Head of caudate nucleus (tissue), 42 donors: ENCODE results near the gene TSACC.
"Not testable (repeated sequence)": the region's sequence is repeated elsewhere in the genome, so short reads cannot be mapped to it uniquely, and the experiment has no call there.

Experiments used
- DNase-seq, 42 donors: peaks; one replicate each; pipeline versions ENCODE4 v3.0.0 to v3.0.0-alpha.2; 2020 to 2021; ENCODE audit warnings: mixed read lengths in 7 of 42
- intact Hi-C: fragments of 100-400 bp; cut with DNase I; formaldehyde crosslinking; loops from one replicate; pipeline ENCODE4 v1.15.0; 2022

Gene TSACC

DNA sequence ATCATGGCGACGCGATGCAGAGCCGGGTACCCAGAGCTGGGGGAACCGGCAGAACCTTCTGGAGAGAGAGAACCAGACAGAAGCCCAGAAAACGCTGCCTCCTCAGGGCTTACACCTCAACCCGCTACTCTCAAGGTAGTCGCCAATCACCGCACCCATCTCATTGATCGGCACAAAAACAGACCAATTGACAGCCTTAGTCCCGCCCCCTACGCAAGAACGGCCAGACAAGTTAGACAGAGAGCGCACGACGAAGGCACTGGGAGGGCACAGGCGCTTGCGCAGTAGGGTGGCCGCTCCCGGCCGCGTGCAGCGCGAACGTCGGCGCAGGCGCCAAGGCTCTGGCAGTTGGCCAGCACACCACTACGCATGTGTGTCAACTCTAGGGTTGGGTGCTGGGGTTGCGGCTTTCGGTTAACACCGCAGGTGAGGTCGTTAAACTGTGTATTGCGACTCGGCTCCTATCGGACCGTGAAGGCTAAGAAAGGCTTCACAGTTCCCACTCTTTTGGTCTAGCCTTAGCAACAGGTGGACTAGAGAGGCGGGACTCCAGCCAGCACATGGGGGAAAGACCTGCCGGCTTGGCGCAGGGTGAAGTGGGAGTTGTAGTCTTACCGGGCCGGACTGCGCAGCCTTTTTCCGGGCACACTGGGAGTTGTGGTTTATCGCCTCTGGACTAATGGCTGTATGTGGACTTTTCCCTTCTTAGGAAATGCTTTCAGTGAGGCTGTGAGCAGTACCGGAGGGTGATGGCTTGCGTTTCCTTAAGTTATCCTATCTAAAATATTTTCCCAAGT, at the start of gene TSACC, which contains the start of gene CCT3:
TSACC (plus strand) TSS at position 347 of the 797 bp plus-strand sequence. CDS start 1,232 bp downstream, outside the sequence.
CCT3 (minus strand) TSS at position 113 of the 797 bp plus-strand sequence; CDS start at position 5, 108 bp downstream.
- intact Hi-C loops, result loop anchor here (2.0 kb wide), 1 partner anchor 56 kb away; the partner anchor contains the start of gene SMG5
- DNase-seq, result peak; percentile 91 to 100 (median 98)

DNA sequence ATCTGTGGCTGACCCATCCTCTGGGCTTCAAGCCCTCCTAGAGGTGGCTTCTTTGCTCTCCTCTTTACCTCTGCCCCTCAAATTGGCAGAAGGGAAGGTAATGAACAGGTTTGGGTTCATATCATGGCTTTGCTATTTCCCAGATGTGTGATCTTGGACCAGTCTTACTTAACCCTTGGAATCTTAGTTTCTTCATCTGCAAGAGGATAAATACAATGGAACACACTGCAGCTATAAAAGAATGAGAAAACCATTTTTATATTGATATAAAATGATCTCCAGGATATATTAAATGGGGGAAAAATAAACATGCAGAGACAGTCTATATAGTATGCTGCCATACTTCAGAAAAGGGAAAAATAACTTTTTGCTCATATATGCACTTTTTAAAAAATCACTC, 48.5 kb upstream of the TSACC start:
- intact Hi-C loops, result no loop called here

GRCh38 chr1:156291226-156292061, 46.9 kb upstream of the TSACC start:
- intact Hi-C loops, result no loop called here
- DNase-seq, result peak; percentile 71 to 94 (median 87)

More for the DNA sequence above, 48.5 kb upstream of the TSACC start:
- DNase-seq, result no peak

- intact Hi-C loops, result no loop called here
Measured at GRCh38 chr1:156293098-156293434, 45.3 kb upstream of the TSACC start.

GRCh38 chr1:156293895-156294294, 44.4 kb upstream of the TSACC start:
- no peak for DNase-seq
- intact Hi-C loops, result no loop called here

More at GRCh38 chr1:156293098-156293434, 45.3 kb upstream of the TSACC start:
- DNase-seq, result no peak

- peak; percentile 57 to 91 (median 80) for DNase-seq
- intact Hi-C loops, result no loop called here
Measured at GRCh38 chr1:156295391-156295947, 42.9 kb upstream of the TSACC start, which contains the start of gene GLMP. TSS of gene GLMP (minus strand) at chr1:156295679. CDS start at chr1:156295645, 34 bp downstream.

DNA sequence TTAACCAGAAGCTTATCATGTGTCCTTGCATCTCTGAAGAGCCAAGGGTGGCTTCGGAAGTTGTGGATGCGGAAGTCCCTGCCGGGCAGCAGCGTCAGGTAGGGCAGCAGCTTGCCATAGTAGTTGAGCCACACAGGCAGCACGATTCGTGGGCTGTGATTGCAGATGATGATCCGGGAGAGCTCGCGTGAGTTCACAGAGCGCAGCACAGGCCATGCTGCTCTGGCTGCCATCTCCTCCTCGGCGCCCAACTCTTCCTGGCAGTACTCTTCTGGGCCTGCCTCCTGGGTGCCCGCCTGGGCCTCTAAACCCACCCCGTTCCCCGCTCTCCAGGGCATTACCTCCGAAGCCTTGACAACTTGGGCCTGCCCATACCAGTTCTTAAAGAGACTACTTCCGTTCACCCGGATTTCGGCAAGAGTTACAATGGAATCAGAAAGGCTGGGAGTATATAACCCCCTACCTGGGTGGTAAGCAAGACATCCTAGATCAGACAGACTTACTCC, 39.4 kb upstream of the TSACC start, which contains the start of gene VHLL:
VHLL (minus strand) TSS at position 456 of the 506 bp plus-strand sequence; CDS start at position 338, 118 bp downstream.
- no peak for DNase-seq
- intact Hi-C loops, result no loop called here

- intact Hi-C loops, result no loop called here
- DNase-seq, result no peak
Measured at GRCh38 chr1:156303241-156303640, 35.1 kb upstream of the TSACC start.

GRCh38 chr1:156305215-156305614, 33.1 kb upstream of the TSACC start:
- intact Hi-C loops, result no loop called here
- no peak for DNase-seq

DNA sequence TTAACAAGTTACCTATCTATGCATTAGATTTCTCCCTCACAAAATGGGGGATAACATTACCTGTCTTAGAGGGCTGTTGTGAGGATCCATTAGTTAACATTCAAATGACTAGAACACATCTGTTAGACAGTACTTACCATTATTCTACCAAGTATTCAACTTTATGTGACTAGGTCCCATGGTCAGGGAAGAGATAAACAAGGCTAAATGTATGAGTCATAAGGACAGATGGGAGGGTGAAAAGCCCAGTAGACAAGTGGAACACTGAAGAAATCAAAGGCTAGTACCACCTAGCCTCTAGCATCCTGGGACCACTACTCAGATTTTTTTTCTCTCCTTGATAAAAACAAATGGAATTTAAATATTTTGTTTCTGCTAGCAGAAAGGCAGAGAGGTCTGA, 30.2 kb upstream of the TSACC start:
- intact Hi-C loops, result no loop called here
- DNase-seq, result no peak

DNA sequence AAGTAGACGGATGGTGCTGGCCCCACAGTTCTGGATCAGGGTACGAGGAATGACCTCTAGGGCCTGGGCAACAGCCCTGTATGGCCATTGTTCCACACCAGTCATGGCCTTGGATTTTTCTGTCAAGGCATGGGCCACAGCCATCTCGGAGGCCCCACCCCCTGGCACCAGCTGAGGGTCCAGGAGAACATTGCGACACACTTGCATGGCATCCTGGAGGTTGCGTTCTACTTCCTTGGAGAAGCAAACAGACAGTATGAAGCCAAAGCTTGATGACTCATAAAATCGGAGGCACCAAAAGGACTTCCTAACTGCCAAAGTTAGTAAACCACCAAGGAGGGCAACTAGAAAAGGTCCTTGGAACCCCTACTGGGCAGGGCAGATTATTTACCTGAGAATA, 27.4 kb upstream of the TSACC start:
- intact Hi-C loops, result no loop called here
- peak in 5 of 42 donors; percentile 8 to 71 (median 46) for DNase-seq

GRCh38 chr1:156316909-156317308, 21.4 kb upstream of the TSACC start:
- no peak for DNase-seq
- intact Hi-C loops, result no loop called here

GRCh38 chr1:156319664-156320063, 18.7 kb upstream of the TSACC start:
- intact Hi-C loops, result no loop called here
- peak in 2 of 42 donors; percentile 15 to 18 for DNase-seq

DNA sequence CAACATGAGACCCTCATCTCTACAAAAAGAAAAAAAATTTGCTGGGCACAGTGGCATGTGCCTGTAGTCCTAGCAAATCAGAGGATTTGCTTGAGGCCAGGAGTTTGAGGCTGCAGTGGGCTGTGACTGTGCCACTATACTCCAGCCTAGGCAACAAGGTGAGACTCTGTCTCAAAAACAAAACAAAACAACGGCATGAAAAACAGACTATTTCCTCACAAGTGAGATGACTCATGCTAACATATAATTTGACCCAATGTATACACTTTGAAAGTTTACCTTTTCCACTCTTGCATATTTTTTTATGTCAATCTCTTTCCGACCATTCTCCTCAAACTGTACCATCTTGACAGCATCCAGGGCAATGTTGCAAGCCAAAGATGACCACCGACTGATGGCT, 17.8 kb upstream of the TSACC start:
- no peak for DNase-seq
- intact Hi-C loops, result no loop called here

- intact Hi-C loops, DNase-seq: not testable (repeated sequence)
Measured at GRCh38 chr1:156323179-156323578, 15.1 kb upstream of the TSACC start.

DNA sequence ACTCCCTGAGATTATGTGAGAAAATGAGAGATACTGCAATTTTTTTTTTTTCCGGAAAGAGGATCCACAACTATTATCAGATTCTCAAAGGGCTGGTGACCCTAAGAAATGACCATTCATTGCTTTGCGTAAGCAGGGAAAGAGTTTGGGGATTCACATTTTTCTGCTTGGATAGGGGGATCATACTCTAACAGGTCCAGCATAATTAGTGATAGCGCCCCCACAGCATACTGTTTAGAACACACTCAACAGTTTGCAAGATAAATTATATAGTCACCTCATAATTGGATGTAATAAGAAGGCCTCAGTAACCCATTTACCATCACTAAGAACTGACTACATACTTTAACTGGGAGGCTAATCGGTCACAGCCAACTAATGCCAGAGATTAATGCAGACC, 2.1 kb upstream of the TSACC start:
- intact Hi-C loops, result no loop called here
- DNase-seq, result no peak

DNA sequence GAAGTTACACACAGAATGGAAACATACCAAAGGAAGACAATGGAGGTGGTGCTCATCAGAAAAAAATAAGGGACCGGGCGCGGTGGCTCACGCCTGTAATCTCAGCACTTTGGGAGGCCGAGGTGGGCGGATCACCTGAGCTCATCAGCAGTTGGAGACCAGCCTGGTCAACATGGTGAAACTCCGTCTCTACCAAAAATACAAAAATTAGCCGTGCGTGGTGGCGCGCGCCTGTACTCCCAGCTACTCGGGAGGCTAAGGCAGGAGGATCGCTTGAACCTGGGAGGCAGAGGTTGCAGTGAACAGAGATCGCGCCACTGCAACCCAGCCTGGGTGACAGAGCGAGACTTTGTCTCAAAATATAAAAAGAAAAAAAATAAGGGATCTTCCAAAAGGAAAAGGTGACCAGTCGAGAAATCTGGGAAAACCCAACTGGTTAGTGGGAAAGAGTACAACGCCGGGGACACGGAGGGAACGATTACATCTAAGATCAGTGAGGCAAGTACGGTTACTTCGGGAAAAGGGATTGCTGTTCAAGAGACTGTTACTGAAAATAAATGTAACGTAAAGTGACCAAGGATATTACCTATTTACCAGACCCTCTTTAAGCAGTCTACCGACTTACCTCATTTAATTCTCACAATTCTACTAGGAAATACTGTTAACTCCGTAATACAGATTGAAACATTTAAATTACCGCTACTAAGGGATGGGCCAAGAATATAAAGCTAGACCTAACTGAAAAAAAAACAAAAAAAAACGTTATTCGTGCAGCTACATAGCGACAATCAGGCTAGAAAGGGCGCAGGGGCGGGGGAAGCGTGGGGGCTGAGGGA, 1.1 kb upstream of the TSACC start:
- intact Hi-C loops, result no loop called here
- DNase-seq, result peak in 3 of 42 donors; percentile 7 to 42 (median 26)

DNA sequence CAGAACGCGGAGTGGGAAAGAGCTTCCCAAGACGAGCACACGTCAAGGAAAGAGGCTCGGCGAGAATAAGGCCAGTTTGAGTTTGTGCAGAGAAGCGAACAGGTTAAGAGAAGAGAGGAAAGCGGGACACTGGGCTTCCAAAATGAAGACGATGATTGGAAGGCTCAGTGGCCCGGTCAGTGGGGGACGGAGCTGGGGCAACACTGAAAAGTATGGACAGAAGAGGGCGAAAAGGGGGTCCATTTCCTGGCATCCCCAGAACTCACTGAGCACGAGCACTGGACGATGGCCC, 492 bp upstream of the TSACC start:
- DNase-seq, result peak in 18 of 42 donors; percentile 3 to 67 (median 38)
- intact Hi-C loops, result loop anchor here (2.0 kb wide), 1 partner anchor 55 kb away; the partner anchor contains the start of gene SMG5
